MCF 10A (cell line): Measurements from ENCODE around the gene EZR. TPM values are rescaled to one million over a fixed set of nuclear protein-coding genes. Genes with fewer than 3 reads are reported as not detected.

Source experiments
- Bru-seq: library from RNA; stranded (reverse); fragments of 400-500 nt; gene quantifications from one replicate; lab custom pipeline; 2021; lab: Mats Ljungman, UMichigan
- BruChase-seq, 2 experiments: library from RNA; stranded (reverse); fragments of 400-500 nt; gene quantifications; one replicate each; lab custom pipeline; 2021; lab: Mats Ljungman, UMichigan
- BruUV-seq: library from RNA; stranded (reverse); fragments of 400-500 nt; replicated peaks from 2 replicates; lab custom pipeline; 2021; lab: Mats Ljungman, UMichigan
- CTCF ChIA-PET: fragments of 300-600 bp; sonication (Branson Sonifier 250); formaldehyde crosslinking; extraction: SDS; loops from one replicate; lab custom pipeline; 2021; ENCODE audit warnings: antibody characterized with exemption, inconsistent platforms; lab: Yijun Ruan, JAX
- POLR2A ChIA-PET: fragments of 300-600, 350-650 bp; sonication (Branson Sonifier 250); formaldehyde crosslinking; extraction: SDS; loops from one replicate; lab custom pipeline; 2020; ENCODE audit warnings: antibody characterized with exemption, inconsistent platforms; lab: Yijun Ruan, JAX
- DNase-seq: peaks from one replicate; pipeline ENCODE4 v3.0.0-alpha.2; 2018; ENCODE audit not compliant: unreplicated experiment
- H3K27ac Mint-ChIP-seq: one replicate; pipeline ENCODE4 v1.8.0; 2022; ENCODE audit warnings: mild to moderate bottlenecking, low read depth, mixed read lengths; ENCODE audit not compliant: unreplicated experiment
- H3K27me3 Mint-ChIP-seq: one replicate; pipeline ENCODE4 v1.8.0; 2022; ENCODE audit warnings: mixed read lengths; ENCODE audit not compliant: insufficient read depth, unreplicated experiment
- H3K36me3 Mint-ChIP-seq: one replicate; pipeline ENCODE4 v1.8.0; 2022; ENCODE audit warnings: mild to moderate bottlenecking, moderate library complexity, mixed read lengths; ENCODE audit not compliant: insufficient read depth, unreplicated experiment
- H3K4me1 Mint-ChIP-seq: one replicate; pipeline ENCODE4 v1.8.0; 2022; ENCODE audit warnings: mixed read lengths; ENCODE audit not compliant: insufficient read depth, unreplicated experiment
- H3K4me3 Mint-ChIP-seq: one replicate; pipeline ENCODE4 v1.8.0; 2022; ENCODE audit warnings: mild to moderate bottlenecking, moderate library complexity, mixed read lengths; ENCODE audit not compliant: unreplicated experiment
- H3K9me3 Mint-ChIP-seq: one replicate; pipeline ENCODE4 v1.8.0; 2022; ENCODE audit warnings: mixed read lengths; ENCODE audit not compliant: unreplicated experiment
- intact Hi-C: fragments of 100-400 bp; cut with micrococcal nuclease; formaldehyde crosslinking; loops from 2 replicates; pipeline ENCODE4 v1.14.1; 2022
- long read RNA-seq: library from polyadenylated mRNA; stranded (forward); transcript quantifications from one replicate; pipeline ENCODE4 v2.0.0, GENCODE V29; 2022
- total RNA-seq: library from RNA; stranded (reverse); gene quantifications from 2 replicates; pipeline ENCODE4 v1.2.3, GENCODE V29; 2022
- TF ChIP-seq, protein P1 (sequence below): fragments of 200-600 bp; IDR thresholded peaks from one replicate; pipeline ENCODE4 v1.8.0; 2022; ENCODE audit warnings: antibody characterized with exemption, mild to moderate bottlenecking; ENCODE audit not compliant: unreplicated experiment

The EZR gene
- total RNA-seq (243 and 296 TPM in 2 replicates), Bru-seq, nascent RNA (percentile 96 among the genes with signal in this experiment), BruChase-seq, experiment 1, labeled RNA remaining after a 6-hour chase (percentile 95 among the genes with signal in this experiment), BruChase-seq, experiment 2, labeled RNA remaining after a 2-hour chase (percentile 92 among the genes with signal in this experiment)
- long read RNA-seq, transcript EZR-202 (14 exons, 3,096 nt) = major isoform, 639 of 1,004 reads
- long read RNA-seq, transcript EZR-201 (13 exons, 3,068 nt) = minor isoform, 207 of 1,004 reads
- long read RNA-seq, partial matches to known transcripts = 99 of 1,004 reads
- long read RNA-seq, other reads (novel, unspliced or antisense) = 59 of 1,004 reads

- Mint-ChIP-seq H3K27ac (peak within 1 kb of the TSS; percentile 97), H3K4me3 (peak within 1 kb of the TSS; percentile 97), H3K9me3 (no peaks in the 10 kb centered on the region), H3K27me3 (no peaks in the 10 kb centered on the region), H3K4me1 (peaks cover 16% of the 10 kb centered on the region), H3K36me3 (peaks cover 19% of the 10 kb centered on the region)
- intact Hi-C loops = no loop called here
- TF ChIP-seq, protein P1, sequence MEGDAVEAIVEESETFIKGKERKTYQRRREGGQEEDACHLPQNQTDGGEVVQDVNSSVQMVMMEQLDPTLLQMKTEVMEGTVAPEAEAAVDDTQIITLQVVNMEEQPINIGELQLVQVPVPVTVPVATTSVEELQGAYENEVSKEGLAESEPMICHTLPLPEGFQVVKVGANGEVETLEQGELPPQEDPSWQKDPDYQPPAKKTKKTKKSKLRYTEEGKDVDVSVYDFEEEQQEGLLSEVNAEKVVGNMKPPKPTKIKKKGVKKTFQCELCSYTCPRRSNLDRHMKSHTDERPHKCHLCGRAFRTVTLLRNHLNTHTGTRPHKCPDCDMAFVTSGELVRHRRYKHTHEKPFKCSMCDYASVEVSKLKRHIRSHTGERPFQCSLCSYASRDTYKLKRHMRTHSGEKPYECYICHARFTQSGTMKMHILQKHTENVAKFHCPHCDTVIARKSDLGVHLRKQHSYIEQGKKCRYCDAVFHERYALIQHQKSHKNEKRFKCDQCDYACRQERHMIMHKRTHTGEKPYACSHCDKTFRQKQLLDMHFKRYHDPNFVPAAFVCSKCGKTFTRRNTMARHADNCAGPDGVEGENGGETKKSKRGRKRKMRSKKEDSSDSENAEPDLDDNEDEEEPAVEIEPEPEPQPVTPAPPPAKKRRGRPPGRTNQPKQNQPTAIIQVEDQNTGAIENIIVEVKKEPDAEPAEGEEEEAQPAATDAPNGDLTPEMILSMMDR = no peak
- TSS peak; percentile 60 for BruUV-seq
- DNase-seq = peak; percentile 76
- POLR2A ChIA-PET = interaction anchor here (0.6 to 2.8 kb wide), 15 partner anchors 11 to 183 kb away, joined by 3 to 25 read pairs (median 6); partner anchors contain the start of gene RSPH3
- CTCF ChIA-PET = interaction anchor here (0.7 to 1.9 kb wide), 2 partner anchors 50 to 54 kb away, joined by 3 to 5 read pairs; no protein-coding TSS in a partner anchor
Observed at GRCh38 chr6:158819213-158819976, at the start of gene EZR. Gene EZR (minus strand): TSS chr6:158819368. CDS start chr6:158818093, 1,275 bp downstream.

DNA sequence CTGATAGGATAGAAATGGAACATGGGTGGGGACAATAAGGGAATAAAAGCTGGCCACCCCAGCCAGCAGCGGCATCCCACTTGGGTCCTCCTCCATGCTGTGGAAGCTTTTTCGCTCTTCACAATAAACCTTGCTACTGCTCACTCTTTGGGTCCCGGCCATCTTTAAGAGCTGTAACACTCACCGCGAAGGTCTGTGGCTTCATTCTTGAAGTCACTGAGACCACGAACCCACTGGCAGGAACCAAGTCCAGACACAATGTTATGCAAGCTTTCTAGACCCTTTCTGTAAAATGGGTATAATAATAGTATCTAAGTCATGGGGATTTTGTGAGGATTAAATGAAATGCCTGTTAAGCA is 48.9 kb upstream of the EZR start:
- ChIA-PET CTCF (interaction anchor here (0.6 to 0.8 kb wide), 3 partner anchors 27 to 193 kb away, joined by 3 to 4 read pairs (median 3); no protein-coding TSS in a partner anchor), POLR2A (interaction anchor here (0.7 to 7.0 kb wide), 4 partner anchors 10 to 49 kb away, joined by 4 to 91 read pairs (median 20); partner anchors contain the start of gene EZR)
- no peak overlapping the region for H3K4me3 Mint-ChIP-seq
- H3K36me3 Mint-ChIP-seq = peaks cover 15% of the 10 kb centered on the region
- no peaks in the 10 kb centered on the region for H3K9me3 Mint-ChIP-seq
- intact Hi-C loops = no loop called here
- no peaks in the 10 kb centered on the region for H3K27me3 Mint-ChIP-seq
- TF ChIP-seq, protein P1 = no peak
- BruUV-seq = no TSS peak
- H3K27ac Mint-ChIP-seq = peak overlapping the region; percentile 100
- DNase-seq = no peak
- peaks cover 14% of the 10 kb centered on the region for H3K4me1 Mint-ChIP-seq

DNA sequence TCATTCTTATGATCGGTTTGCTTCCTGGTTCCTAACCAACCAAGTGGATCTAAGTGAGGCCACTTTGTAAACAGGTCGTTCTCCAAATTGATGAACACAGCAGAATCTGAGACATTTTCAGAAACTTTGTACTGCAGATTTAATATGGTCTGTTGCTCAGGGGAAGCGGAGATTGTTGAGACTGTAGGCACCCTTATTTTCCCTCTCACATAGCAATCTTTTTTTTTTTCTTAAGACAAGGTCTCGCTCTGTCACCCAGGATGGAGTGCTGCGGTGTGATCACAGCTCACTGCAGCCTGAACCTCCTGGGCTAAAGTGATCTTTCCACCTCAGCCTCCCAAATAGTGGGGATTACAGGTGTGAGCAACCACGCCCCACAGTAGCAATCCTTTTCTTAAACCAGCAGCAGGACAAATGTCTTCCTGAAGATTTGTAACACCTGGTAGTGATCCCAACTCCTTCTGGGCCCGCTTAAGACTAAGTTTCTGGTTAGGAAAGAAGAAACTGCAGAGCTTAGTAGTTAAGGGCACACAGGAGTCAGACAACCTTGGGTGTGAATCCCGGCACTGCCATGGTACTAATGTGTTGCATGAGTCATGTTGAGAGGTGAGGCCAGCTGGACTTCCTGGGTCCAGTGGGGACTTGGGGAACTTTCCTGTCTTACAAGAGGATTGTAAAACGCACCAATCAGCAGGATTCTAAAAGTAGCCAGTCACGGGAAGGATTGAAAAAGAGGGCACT is 48.4 kb upstream of the EZR start:
- intact Hi-C loops = no loop called here
- TF ChIP-seq, protein P1 = no peak
- no TSS peak for BruUV-seq

More for the DNA sequence above, 48.4 kb upstream of the EZR start:
- peak; percentile 43 for DNase-seq
- CTCF ChIA-PET = interaction anchor here (0.6 to 2.0 kb wide), 4 partner anchors 14 to 193 kb away, joined by 3 to 7 read pairs (median 4); no protein-coding TSS in a partner anchor
- no peaks in the 10 kb centered on the region for H3K9me3 Mint-ChIP-seq
- H3K27ac Mint-ChIP-seq = peak overlapping the region; percentile 100
- no peak overlapping the region for H3K4me3 Mint-ChIP-seq
- H3K4me1 Mint-ChIP-seq = peaks cover 14% of the 10 kb centered on the region
- POLR2A ChIA-PET = interaction anchor here (0.6 to 7.0 kb wide), 5 partner anchors 10 to 160 kb away, joined by 3 to 91 read pairs (median 6); partner anchors contain the start of gene EZR
- no peaks in the 10 kb centered on the region for H3K27me3 Mint-ChIP-seq
- H3K36me3 Mint-ChIP-seq = peaks cover 15% of the 10 kb centered on the region
